Thyroid gland (tissue), 4 donors: ENCODE results near the gene CNTROB.

Source experiments
- POLR2A ChIP-seq, 2 donors: fragments of 450-650 bp; IDR thresholded peaks; one replicate each; pipeline ENCODE4 v1.6.1; 2017; ENCODE audit warnings: antibody characterized with exemption in 2 of 2, mild to moderate bottlenecking in 2 of 2, moderate library complexity in 1 of 2
- TF ChIP-seq, protein P1 (sequence below), 6 experiments: fragments of 200-600 bp in 3 of 6; fragments of 450-650 bp in 3 of 6; sonication (generic) in 3 of 6; IDR thresholded peaks; one replicate each; pipeline ENCODE4 v1.5.1; 2016 to 2019; ENCODE audit warnings: antibody characterized with exemption in 6 of 6, mild to moderate bottlenecking in 2 of 6, inconsistent platforms in 1 of 6, moderate library complexity in 1 of 6

GRCh38 chr17:7950578-7950977, 18.6 kb downstream of the CNTROB start:
- TF ChIP-seq, protein P1, sequence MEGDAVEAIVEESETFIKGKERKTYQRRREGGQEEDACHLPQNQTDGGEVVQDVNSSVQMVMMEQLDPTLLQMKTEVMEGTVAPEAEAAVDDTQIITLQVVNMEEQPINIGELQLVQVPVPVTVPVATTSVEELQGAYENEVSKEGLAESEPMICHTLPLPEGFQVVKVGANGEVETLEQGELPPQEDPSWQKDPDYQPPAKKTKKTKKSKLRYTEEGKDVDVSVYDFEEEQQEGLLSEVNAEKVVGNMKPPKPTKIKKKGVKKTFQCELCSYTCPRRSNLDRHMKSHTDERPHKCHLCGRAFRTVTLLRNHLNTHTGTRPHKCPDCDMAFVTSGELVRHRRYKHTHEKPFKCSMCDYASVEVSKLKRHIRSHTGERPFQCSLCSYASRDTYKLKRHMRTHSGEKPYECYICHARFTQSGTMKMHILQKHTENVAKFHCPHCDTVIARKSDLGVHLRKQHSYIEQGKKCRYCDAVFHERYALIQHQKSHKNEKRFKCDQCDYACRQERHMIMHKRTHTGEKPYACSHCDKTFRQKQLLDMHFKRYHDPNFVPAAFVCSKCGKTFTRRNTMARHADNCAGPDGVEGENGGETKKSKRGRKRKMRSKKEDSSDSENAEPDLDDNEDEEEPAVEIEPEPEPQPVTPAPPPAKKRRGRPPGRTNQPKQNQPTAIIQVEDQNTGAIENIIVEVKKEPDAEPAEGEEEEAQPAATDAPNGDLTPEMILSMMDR (IDR thresholded peaks at IDR 0.05): no peak
- no peak for TF ChIP-seq POLR2A (IDR thresholded peaks at IDR 0.05)
